IPS-18a (cell line): Measurements from ENCODE around the gene CYP1B1.
"Not testable (repeated sequence)": the region's sequence is repeated elsewhere in the genome, so short reads cannot be mapped to it uniquely, and the experiment has no call there.

ENCODE experiments used
- H3K27ac ChIP-seq: one replicate; pipeline ENCODE4 v1.5.1; 2013; ENCODE audit warnings: low read length
- H3K27me3 ChIP-seq: one replicate; pipeline ENCODE4 v1.6.1; 2013; ENCODE audit warnings: mild to moderate bottlenecking, low read length; ENCODE audit not compliant: control insufficient read depth, insufficient read depth
- H3K36me3 ChIP-seq: one replicate; pipeline ENCODE4 v1.6.1; 2013; ENCODE audit warnings: low read depth, low read length; ENCODE audit not compliant: control insufficient read depth
- H3K4me1 ChIP-seq: one replicate; pipeline ENCODE4 v1.6.1; 2013; ENCODE audit warnings: low read depth, low read length; ENCODE audit not compliant: control insufficient read depth
- H3K4me3 ChIP-seq: one replicate; pipeline ENCODE4 v1.5.1; 2013; ENCODE audit warnings: low read length
- H3K9ac ChIP-seq: one replicate; pipeline ENCODE4 v1.6.1; 2013; ENCODE audit warnings: mild to moderate bottlenecking, low read length, moderate library complexity
- H3K9me3 ChIP-seq: one replicate; pipeline ENCODE4 v1.6.1; 2013; ENCODE audit warnings: low read depth, low read length; ENCODE audit not compliant: control insufficient read depth

CYP1B1 gene

GRCh38 chr2:38084556-38084955 is 8.6 kb upstream of the CYP1B1 start:
- H3K9ac ChIP-seq, H3K4me3 ChIP-seq, H3K27ac ChIP-seq, H3K36me3 ChIP-seq, H3K27me3 ChIP-seq, H3K9me3 ChIP-seq: not testable (repeated sequence)
- H3K4me1 ChIP-seq: peaks cover 17% of the 10 kb centered on the region

- H3K9me3 ChIP-seq, H3K27ac ChIP-seq, H3K36me3 ChIP-seq, H3K4me3 ChIP-seq, H3K9ac ChIP-seq: not testable (repeated sequence)
- Histone ChIP-seq H3K27me3 (peaks cover 15% of the 10 kb centered on the region), H3K4me1 (peaks cover 27% of the 10 kb centered on the region)
Observed at GRCh38 chr2:38082727-38083126, 6.8 kb upstream of the CYP1B1 start.

GRCh38 chr2:38080346-38080745 is 4.4 kb upstream of the CYP1B1 start:
- Histone ChIP-seq H3K27ac (no peak overlapping the region), H3K9me3 (no peaks in the 10 kb centered on the region), H3K27me3 (peaks cover 34% of the 10 kb centered on the region), H3K4me1 (peaks cover 22% of the 10 kb centered on the region), H3K36me3 (no peaks in the 10 kb centered on the region), H3K9ac (no peak overlapping the region), H3K4me3 (no peak overlapping the region)

- H3K9ac ChIP-seq: no peak overlapping the region
- no peak overlapping the region for H3K4me3 ChIP-seq
- no peak overlapping the region for H3K27ac ChIP-seq
- H3K9me3 ChIP-seq: no peaks in the 10 kb centered on the region
- H3K27me3 ChIP-seq: peaks cover 44% of the 10 kb centered on the region
- no peaks in the 10 kb centered on the region for H3K36me3 ChIP-seq
- H3K4me1 ChIP-seq: peaks cover 22% of the 10 kb centered on the region
Observed at GRCh38 chr2:38079116-38080052, 3.4 kb upstream of the CYP1B1 start.

GRCh38 chr2:38077431-38077769 is 1.4 kb upstream of the CYP1B1 start:
- Histone ChIP-seq H3K9ac (peak overlapping the region; percentile 47), H3K27me3 (peaks cover 64% of the 10 kb centered on the region), H3K9me3 (no peaks in the 10 kb centered on the region), H3K4me3 (peak overlapping the region; percentile 55), H3K27ac (no peak overlapping the region), H3K4me1 (peaks cover 31% of the 10 kb centered on the region), H3K36me3 (no peaks in the 10 kb centered on the region)

GRCh38 chr2:38076710-38077430 is 919 bp upstream of the CYP1B1 start:
- no peaks in the 10 kb centered on the region for H3K36me3 ChIP-seq
- no peaks in the 10 kb centered on the region for H3K9me3 ChIP-seq
- peak overlapping the region; percentile 47 for H3K9ac ChIP-seq
- peaks cover 31% of the 10 kb centered on the region for H3K4me1 ChIP-seq
- no peak overlapping the region for H3K27ac ChIP-seq
- peaks cover 69% of the 10 kb centered on the region for H3K27me3 ChIP-seq
- H3K4me3 ChIP-seq: peak overlapping the region; percentile 55

GRCh38 chr2:38076152-38076709 is 280 bp upstream of the CYP1B1 start:
- Histone ChIP-seq H3K27ac (no peak overlapping the region), H3K9ac (no peak overlapping the region), H3K4me1 (peaks cover 31% of the 10 kb centered on the region), H3K36me3 (no peaks in the 10 kb centered on the region), H3K27me3 (peaks cover 76% of the 10 kb centered on the region), H3K4me3 (peak overlapping the region; percentile 55), H3K9me3 (no peaks in the 10 kb centered on the region)

GRCh38 chr2:38074764-38075506 is 1.0 kb downstream of the CYP1B1 start:
- no peak overlapping the region for H3K9ac ChIP-seq
- H3K9me3 ChIP-seq: no peaks in the 10 kb centered on the region
- H3K27ac ChIP-seq: no peak overlapping the region
- no peaks in the 10 kb centered on the region for H3K36me3 ChIP-seq
- peaks cover 23% of the 10 kb centered on the region for H3K4me1 ChIP-seq
- H3K27me3 ChIP-seq: peaks cover 77% of the 10 kb centered on the region
- H3K4me3 ChIP-seq: peak overlapping the region; percentile 55

- Histone ChIP-seq H3K9ac (no peak overlapping the region), H3K9me3 (no peaks in the 10 kb centered on the region)
Observed at GRCh38 chr2:38074058-38074763, 1.7 kb downstream of the CYP1B1 start.

GRCh38 chr2:38073211-38074057 is 2.5 kb downstream of the CYP1B1 start:
- peak overlapping the region; percentile 53 for H3K4me3 ChIP-seq

More at GRCh38 chr2:38074058-38074763, 1.7 kb downstream of the CYP1B1 start:
- H3K27me3 ChIP-seq: peaks cover 77% of the 10 kb centered on the region
- no peak overlapping the region for H3K27ac ChIP-seq
- no peaks in the 10 kb centered on the region for H3K36me3 ChIP-seq
- H3K4me3 ChIP-seq: peak overlapping the region; percentile 53
- peaks cover 16% of the 10 kb centered on the region for H3K4me1 ChIP-seq

More at GRCh38 chr2:38073211-38074057, 2.5 kb downstream of the CYP1B1 start:
- Histone ChIP-seq H3K4me1 (peaks cover 9% of the 10 kb centered on the region), H3K9me3 (no peaks in the 10 kb centered on the region), H3K36me3 (no peaks in the 10 kb centered on the region), H3K27ac (no peak overlapping the region), H3K9ac (no peak overlapping the region), H3K27me3 (peaks cover 69% of the 10 kb centered on the region)
